ENCODE data around the gene TMC1.
"Not testable (repeated sequence)": the region's sequence is repeated elsewhere in the genome, so short reads cannot be mapped to it uniquely, and the experiment has no call there.

Gene TMC1

DNA sequence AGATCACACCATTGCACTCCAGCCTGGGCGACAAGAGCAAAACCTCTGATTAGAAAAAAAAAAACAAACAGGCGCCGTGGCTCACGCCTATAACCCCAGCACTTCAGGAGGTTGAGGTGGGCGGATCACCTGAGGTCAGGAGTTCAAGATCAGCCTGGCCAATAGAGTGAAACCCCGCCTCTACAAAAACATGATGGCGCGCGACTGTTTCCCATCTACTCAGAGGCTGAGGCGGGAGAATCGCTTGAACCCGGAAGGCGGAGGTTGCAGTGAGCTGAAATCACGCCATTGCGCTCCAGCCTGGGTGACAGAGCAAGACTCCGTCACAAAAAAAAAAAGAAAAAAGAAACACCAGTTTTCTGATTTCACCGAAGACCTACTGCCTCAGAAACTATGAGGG lies at the start of gene TMC1:
Gene TMC1 (plus strand): TSS at position 193 of the 400 bp plus-strand sequence. CDS start 127,041 bp downstream, outside the sequence.
- H3K27ac ChIP-seq = not testable (repeated sequence)

DNA sequence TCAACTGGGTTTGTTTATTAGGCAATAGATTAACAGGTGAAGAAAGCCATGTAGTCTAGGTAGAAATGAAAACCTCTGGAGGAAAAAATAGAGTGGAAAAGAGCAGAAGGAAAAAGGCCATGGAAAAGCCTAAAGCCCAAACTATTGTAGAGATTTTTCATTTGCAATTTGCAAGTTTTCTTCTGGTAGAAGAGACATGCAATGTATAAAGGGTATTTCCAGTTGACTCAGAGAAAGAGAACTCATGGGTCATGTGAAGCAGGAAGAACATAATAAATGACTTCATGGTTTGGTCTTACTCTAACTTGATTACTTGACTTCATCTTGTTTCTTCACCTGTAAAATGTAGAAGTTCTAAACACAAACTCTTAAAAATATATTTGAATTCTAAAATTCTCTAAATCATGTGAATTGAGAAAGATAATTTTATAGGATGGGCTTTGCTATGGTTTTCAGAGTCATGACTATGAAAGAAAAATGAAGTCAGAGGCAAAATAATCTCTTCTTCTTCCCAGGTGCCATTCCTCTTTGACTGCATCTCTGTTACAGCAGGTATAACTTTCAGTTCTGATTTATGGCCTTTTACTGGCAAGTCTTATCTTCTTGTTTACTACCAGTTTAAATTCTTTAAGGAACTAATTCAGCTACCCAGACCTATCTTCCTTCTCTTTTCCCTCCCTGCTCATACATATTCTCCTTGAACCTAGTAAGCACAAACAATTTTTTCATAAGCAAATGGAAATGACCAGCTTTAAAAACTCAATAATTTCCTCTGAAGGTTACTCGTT lies 47.7 kb upstream of the TMC1 start:
- H3K27ac ChIP-seq = no peak overlapping the region
- no peak for TF ChIP-seq ZFX (IDR thresholded peaks at IDR 0.05)
- TF ChIP-seq, protein P1, sequence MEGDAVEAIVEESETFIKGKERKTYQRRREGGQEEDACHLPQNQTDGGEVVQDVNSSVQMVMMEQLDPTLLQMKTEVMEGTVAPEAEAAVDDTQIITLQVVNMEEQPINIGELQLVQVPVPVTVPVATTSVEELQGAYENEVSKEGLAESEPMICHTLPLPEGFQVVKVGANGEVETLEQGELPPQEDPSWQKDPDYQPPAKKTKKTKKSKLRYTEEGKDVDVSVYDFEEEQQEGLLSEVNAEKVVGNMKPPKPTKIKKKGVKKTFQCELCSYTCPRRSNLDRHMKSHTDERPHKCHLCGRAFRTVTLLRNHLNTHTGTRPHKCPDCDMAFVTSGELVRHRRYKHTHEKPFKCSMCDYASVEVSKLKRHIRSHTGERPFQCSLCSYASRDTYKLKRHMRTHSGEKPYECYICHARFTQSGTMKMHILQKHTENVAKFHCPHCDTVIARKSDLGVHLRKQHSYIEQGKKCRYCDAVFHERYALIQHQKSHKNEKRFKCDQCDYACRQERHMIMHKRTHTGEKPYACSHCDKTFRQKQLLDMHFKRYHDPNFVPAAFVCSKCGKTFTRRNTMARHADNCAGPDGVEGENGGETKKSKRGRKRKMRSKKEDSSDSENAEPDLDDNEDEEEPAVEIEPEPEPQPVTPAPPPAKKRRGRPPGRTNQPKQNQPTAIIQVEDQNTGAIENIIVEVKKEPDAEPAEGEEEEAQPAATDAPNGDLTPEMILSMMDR (conservative IDR thresholded peaks at IDR 0.05) = no peak

DNA sequence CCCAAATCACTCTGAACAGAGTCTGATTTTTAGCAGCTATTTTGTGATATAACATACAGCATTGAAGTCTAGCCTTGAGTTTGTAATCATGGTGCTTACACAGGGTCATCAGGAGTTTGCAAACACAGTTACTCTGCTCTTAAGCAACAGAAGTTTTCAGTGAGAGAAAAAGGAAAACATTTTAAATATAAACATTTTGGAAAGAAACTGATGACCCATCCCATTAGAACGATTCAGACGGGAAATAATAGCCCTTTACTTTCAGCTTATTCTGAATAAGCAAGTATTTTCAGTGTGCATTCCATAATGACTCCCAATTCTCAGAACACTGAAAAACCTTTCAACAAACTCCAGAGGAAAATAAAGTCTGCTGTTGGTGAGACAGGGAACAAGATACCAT lies 46.7 kb upstream of the TMC1 start:
- no peak for TF ChIP-seq ZFX (IDR thresholded peaks at IDR 0.05)
- TF ChIP-seq, protein P1 (conservative IDR thresholded peaks at IDR 0.05) = no peak
- H3K27ac ChIP-seq = no peak overlapping the region

DNA sequence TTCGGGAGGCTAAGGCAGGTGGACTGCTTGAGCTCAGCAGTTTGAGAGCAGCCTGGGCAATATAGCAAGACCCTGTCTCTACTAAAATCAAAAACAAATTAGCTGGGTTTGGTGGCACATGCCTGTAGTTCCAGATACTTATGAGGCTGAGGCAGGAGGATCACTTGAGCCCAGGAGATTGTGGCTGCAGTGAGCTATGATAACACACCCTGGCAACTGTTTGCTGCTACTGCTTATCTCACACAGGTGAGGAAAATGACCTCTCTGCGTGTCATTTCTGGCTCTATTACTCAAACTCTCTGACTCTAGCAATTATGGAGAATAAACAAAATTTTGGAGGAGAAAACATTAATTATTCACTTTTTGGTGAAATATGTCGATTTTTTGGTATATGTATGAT lies 45.3 kb upstream of the TMC1 start:
- no peak for TF ChIP-seq ZFX (IDR thresholded peaks at IDR 0.05)
- TF ChIP-seq, protein P1 (conservative IDR thresholded peaks at IDR 0.05) = no peak
- no peak overlapping the region for H3K27ac ChIP-seq

DNA sequence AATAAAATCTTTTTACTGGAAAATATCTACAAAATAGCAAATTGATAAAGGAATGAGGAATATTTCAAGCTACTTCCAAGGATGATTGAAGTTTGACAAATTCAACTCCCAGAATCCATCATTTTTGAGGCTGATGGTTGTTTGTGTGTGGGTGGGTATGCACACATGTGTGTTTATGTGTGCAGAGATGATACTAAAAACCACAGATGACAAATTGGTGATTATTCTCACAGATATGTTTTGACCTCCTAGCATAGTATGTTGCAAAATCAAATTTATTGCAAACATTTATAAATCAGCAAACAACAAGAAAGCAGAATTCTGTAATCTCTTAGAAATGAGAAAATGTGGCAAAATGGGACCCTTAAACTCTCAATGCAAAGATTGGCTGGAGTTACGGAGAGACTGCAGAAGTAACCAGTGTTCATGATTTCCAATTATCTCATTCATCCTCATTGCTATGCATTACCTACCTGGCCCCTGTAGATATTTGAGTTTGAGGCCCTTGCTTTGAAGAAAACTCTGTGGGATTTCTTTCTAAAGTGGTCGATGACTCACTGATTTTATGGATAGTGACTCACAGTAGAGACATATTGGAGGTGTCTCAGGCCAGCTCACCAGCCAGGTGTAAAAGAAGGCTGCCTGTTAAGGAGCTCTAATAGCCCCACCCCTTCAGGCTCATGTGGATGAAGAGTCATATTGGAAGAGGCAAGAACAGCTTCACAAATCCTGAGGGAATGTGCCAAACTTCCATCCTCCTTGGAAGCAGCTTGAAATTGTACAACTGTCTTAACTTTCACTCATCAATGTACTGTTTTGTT lies 44.6 kb upstream of the TMC1 start:
- TF ChIP-seq ZFX (IDR thresholded peaks at IDR 0.05) = no peak
- TF ChIP-seq, protein P1 (conservative IDR thresholded peaks at IDR 0.05) = no peak
- no peak overlapping the region for H3K27ac ChIP-seq

DNA sequence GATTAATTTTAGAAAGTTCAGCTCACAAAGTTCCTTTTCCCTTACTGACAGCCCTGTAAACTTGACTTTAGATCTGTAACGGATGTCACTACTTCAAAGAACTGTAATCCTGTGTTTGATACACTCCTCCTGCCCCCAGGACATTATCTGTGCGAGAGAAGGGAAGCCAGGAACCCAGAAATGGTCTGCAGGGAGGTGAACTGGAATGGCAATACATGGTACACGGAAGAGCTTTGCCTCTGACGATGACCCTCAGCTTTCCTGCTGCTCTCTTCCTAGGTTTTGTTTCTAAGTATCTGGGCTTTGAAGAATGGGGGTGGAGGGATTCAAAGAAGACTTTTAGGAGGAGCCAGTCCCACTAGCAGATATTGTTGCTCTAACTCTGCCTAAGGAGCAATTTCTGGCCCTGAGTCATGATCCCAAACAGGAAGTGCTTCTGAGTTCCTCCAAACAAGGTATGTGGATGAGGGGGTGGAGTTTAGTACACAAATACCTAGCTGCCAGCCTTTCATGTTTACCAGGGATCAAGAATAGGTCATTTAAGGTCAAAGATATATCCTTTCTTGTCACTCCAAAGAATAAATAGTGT lies 43.4 kb upstream of the TMC1 start:
- H3K27ac ChIP-seq = peak overlapping the region; percentile 49
- TF ChIP-seq ZFX (IDR thresholded peaks at IDR 0.05) = no peak
- TF ChIP-seq, protein P1 (conservative IDR thresholded peaks at IDR 0.05) = no peak

DNA sequence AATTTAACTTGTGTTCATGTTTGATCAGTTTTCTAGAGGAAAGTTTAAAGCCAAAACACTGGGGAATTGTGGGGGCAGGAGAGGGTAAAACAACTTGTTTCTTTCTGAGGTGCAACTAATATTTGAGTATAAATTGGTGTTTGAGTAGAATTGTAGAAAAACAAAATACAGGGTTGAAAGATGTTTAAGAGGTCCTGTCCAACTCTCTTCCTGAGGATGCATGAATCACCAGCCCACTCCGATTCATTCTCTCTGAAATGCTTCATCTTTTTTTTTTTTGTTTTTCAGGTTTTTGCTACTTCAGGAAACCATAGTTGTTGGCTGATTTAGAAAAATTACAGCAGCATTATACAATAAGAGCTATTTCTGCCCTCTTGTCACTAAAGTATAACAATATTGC lies 42.4 kb upstream of the TMC1 start:
- TF ChIP-seq ZFX (IDR thresholded peaks at IDR 0.05) = no peak
- TF ChIP-seq, protein P1 (conservative IDR thresholded peaks at IDR 0.05) = no peak
- H3K27ac ChIP-seq = peak overlapping the region; percentile 49; the same call in 1 of the 2 replicates

DNA sequence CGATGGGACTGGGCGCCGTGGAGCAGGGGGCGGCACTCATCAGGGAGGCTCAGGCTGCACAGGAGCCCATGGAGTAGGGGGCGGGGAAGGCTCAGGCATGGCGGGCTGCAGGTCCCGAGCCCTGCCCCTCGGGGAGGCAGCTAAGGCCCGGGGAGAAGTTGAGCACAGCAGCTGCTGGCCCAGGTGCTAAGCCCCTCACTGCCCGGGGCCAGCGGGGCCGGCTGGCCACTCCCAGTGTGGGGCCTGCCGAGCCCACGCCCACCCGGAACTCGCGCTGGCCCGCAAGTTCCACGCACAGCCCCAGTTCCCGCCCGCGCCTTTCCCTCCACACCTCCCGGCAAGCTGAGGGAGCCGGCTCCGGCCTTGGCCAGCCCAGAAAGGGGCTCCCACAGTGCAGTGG lies 41.1 kb upstream of the TMC1 start:
- H3K27ac ChIP-seq = not testable (repeated sequence)
